GM19239 (cell line): Measurements from ENCODE around the gene PARP2.

Experiments used
- DNase-seq: peaks from one replicate; pipeline ENCODE4 v3.0.0; 2011; ENCODE audit warnings: low spot score; ENCODE audit not compliant: insufficient read length
- FAIRE-seq: peaks from 2 replicates; lab custom pipeline; 2011; peaks lifted over from hg19 to GRCh38; lab: Jason Lieb, UNC

The PARP2 gene

GRCh38 chr14:20391505-20391904, 48.1 kb downstream of the PARP2 start:
- DNase-seq (no peak), FAIRE-seq (no peak)

GRCh38 chr14:20397511-20397910, 54.1 kb downstream of the PARP2 start:
- no peak for FAIRE-seq
- DNase-seq = no peak

GRCh38 chr14:20400589-20400964, 57.1 kb downstream of the PARP2 start:
- DNase-seq = no peak
- no peak for FAIRE-seq

GRCh38 chr14:20400965-20401593, 57.6 kb downstream of the PARP2 start:
- no peak for DNase-seq
- FAIRE-seq = no peak

GRCh38 chr14:20403521-20403920, 60.1 kb downstream of the PARP2 start:
- no peak for DNase-seq
- FAIRE-seq = no peak
